Embryonic facial prominence (tissue), 1 donor: ENCODE data around the gene OR2T29.
"Not testable (repeated sequence)": the region's sequence is repeated elsewhere in the genome, so short reads cannot be mapped to it uniquely, and the experiment has no call there.

Experiments used
- DNase-seq: peaks from one replicate; pipeline ENCODE4 v3.0.0-alpha.2; 2016; ENCODE audit errors: extremely low spot score

The OR2T29 gene

GRCh38 chr1:248510217-248510616, 52.4 kb downstream of the OR2T29 start:
- not testable (repeated sequence) for DNase-seq

- DNase-seq: not testable (repeated sequence)
These were observed 54.8 kb downstream of the OR2T29 start, which contains the start of gene OR2G6 for GRCh38 chr1:248507773-248508172. Gene OR2G6, plus strand, starts transcription at chr1:248508073. Its CDS starts 13,574 bp downstream, at chr1:248521647.
